Activated CD4-positive, CD25-positive, alpha-beta regulatory T cell treated with anti-CD3 and anti-CD28 coated beads, Interleukin-2, amount 50 U/mL, for 16 hours (primary cell): ENCODE measurements around the gene CAPN13.
"Not testable (repeated sequence)": the region's sequence is repeated elsewhere in the genome, so short reads cannot be mapped to it uniquely, and the experiment has no call there.

Source experiments
- DNase-seq: peaks from one replicate; pipeline ENCODE4 v3.0.0-alpha.2; 2020; ENCODE audit warnings: low read depth, low spot score

Gene CAPN13

GRCh38 chr2:30705711-30706533 lies 101.3 kb downstream of the CAPN13 start:
- DNase-seq = no peak

- DNase-seq = no peak
These were observed 102.2 kb downstream of the CAPN13 start for GRCh38 chr2:30705056-30705455.

GRCh38 chr2:30704309-30705020 lies 102.8 kb downstream of the CAPN13 start:
- DNase-seq = no peak

- DNase-seq = no peak
These were observed 104.6 kb downstream of the CAPN13 start for GRCh38 chr2:30702694-30703093.

GRCh38 chr2:30701782-30702181 lies 105.5 kb downstream of the CAPN13 start:
- DNase-seq = no peak

GRCh38 chr2:30697242-30698103 lies 109.8 kb downstream of the CAPN13 start:
- not testable (repeated sequence) for DNase-seq

GRCh38 chr2:30695749-30696148 lies 111.5 kb downstream of the CAPN13 start:
- no peak for DNase-seq

GRCh38 chr2:30694286-30695055 lies 112.8 kb downstream of the CAPN13 start:
- DNase-seq = no peak

- DNase-seq = no peak
These were observed 113.4 kb downstream of the CAPN13 start for GRCh38 chr2:30693821-30694281.

- no peak for DNase-seq
These were observed 114.4 kb downstream of the CAPN13 start for GRCh38 chr2:30692829-30693275.

GRCh38 chr2:30691948-30692828 lies 115.1 kb downstream of the CAPN13 start:
- DNase-seq = no peak

GRCh38 chr2:30691091-30691947 lies 115.9 kb downstream of the CAPN13 start:
- no peak for DNase-seq

- DNase-seq = no peak
These were observed 117.1 kb downstream of the CAPN13 start for GRCh38 chr2:30690126-30690561.

- no peak for DNase-seq
These were observed 117.6 kb downstream of the CAPN13 start for GRCh38 chr2:30689496-30690125.

- no peak for DNase-seq
These were observed 118.3 kb downstream of the CAPN13 start for GRCh38 chr2:30688956-30689401.

GRCh38 chr2:30686669-30687068 lies 120.6 kb downstream of the CAPN13 start:
- no peak for DNase-seq

GRCh38 chr2:30686000-30686399 lies 121.2 kb downstream of the CAPN13 start:
- DNase-seq = no peak

- no peak for DNase-seq
These were observed 122.2 kb downstream of the CAPN13 start for GRCh38 chr2:30684996-30685395.
